ENCODE results near the gene SYNE1.
"Not testable (repeated sequence)": the region's sequence is repeated elsewhere in the genome, so short reads cannot be mapped to it uniquely, and the experiment has no call there.

GRCh38 chr6:152492281-152492680 is 144.9 kb downstream of the SYNE1 start:
- not testable (repeated sequence) for TF ChIP-seq CTCF (IDR thresholded peaks at IDR 0.05); PRDM15 (CRISPR knock-in tag; IDR thresholded peaks at IDR 0.05); SMAD4 (CRISPR knock-in tag; IDR thresholded peaks at IDR 0.05); ZSCAN18 (CRISPR knock-in tag; IDR thresholded peaks at IDR 0.05); ESRRA (CRISPR knock-in tag; IDR thresholded peaks at IDR 0.05; ENCODE audit: borderline replicate concordance); ETV6 (CRISPR knock-in tag; IDR thresholded peaks at IDR 0.05); ATF6 (CRISPR knock-in tag; IDR thresholded peaks at IDR 0.05); TEAD1 (CRISPR knock-in tag; IDR thresholded peaks at IDR 0.05); TP53 (CRISPR knock-in tag; IDR thresholded peaks at IDR 0.05); JUN (CRISPR knock-in tag; IDR thresholded peaks at IDR 0.05); USF2 (CRISPR knock-in tag; IDR thresholded peaks at IDR 0.05); E2F1 (CRISPR knock-in tag; IDR thresholded peaks at IDR 0.05)

Measured in WTC11 (cell line).